HepG2 (cell line): ENCODE measurements around the gene PRDM12. TPM values are rescaled to one million over a fixed set of nuclear protein-coding genes. Genes with fewer than 3 reads are reported as not detected.
A peak's percentile ranks its signal among the peaks of the same experiment; 100 is the strongest.

ENCODE experiments used
- CHCHD3 ChIP-seq: sonication (generic); formaldehyde crosslinking; IDR thresholded peaks from 2 replicates; pipeline ENCODE4 v1.8.0; 2022; ENCODE audit warnings: mild to moderate bottlenecking, missing genetic modification reagents, moderate library complexity
- DR1 ChIP-seq: sonication (generic); formaldehyde crosslinking; IDR thresholded peaks from 2 replicates; pipeline ENCODE4 v1.8.0; 2021; ENCODE audit warnings: mild to moderate bottlenecking, missing genetic modification reagents, inconsistent platforms
- FOSL2 ChIP-seq: sonication (generic); formaldehyde crosslinking; IDR thresholded peaks from 2 replicates; pipeline ENCODE4 v1.4.0; 2020; ENCODE audit warnings: missing genetic modification reagents
- NFKB2 ChIP-seq: sonication (generic); formaldehyde crosslinking; IDR thresholded peaks from 2 replicates; pipeline ENCODE4 v1.4.0; 2020; ENCODE audit warnings: missing genetic modification reagents, borderline replicate concordance
- NONO ChIP-seq, 2 experiments: fragments of 450-650 bp in 1 of 2; sonication (generic) in 1 of 2; formaldehyde crosslinking in 1 of 2; IDR thresholded peaks in 1 of 2; conservative IDR thresholded peaks in 1 of 2; 2 replicates each; pipeline versions ENCODE4 v1.6.1 to v1.8.0; 2017 to 2022; ENCODE audit warnings: mild to moderate bottlenecking in 1 of 2, missing genetic modification reagents in 1 of 2, moderate library complexity in 1 of 2
- POGZ ChIP-seq: sonication (generic); formaldehyde crosslinking; IDR thresholded peaks from 2 replicates; pipeline ENCODE4 v1.4.0; 2020; ENCODE audit warnings: mild to moderate bottlenecking, missing genetic modification reagents
- POLR2A ChIP-seq, 2 experiments: IDR thresholded peaks; 2 replicates each; pipeline ENCODE4 v1.6.1; 2011; ENCODE audit warnings: low read depth in 2 of 2, low read length in 2 of 2, mild to moderate bottlenecking in 1 of 2, moderate library complexity in 1 of 2; ENCODE audit not compliant: insufficient read depth in 1 of 2
- PRMT3 ChIP-seq: sonication (generic); formaldehyde crosslinking; IDR thresholded peaks from 2 replicates; pipeline ENCODE4 v1.8.1; 2022; ENCODE audit warnings: low read depth, mild to moderate bottlenecking, moderate library complexity, missing genetic modification reagents, borderline replicate concordance
- SMC3 ChIP-seq: IDR thresholded peaks from 2 replicates; pipeline ENCODE4 v1.6.1; 2011; ENCODE audit warnings: low read length, improper control_type of control experiment
- SNRNP70 ChIP-seq: fragments of 200-400 bp; formaldehyde crosslinking; IDR thresholded peaks from 2 replicates; pipeline ENCODE4 v1.6.1; 2017; ENCODE audit warnings: mild to moderate bottlenecking, low read depth, low read length, moderate library complexity
- SOX13 ChIP-seq, 3 experiments: fragments of 450-650 bp in 1 of 3; sonication (generic) in 1 of 3; formaldehyde crosslinking in 1 of 3; IDR thresholded peaks in 2 of 3; conservative IDR thresholded peaks in 1 of 3; 2 replicates each; pipeline versions ENCODE4 v1.5.0 to v1.6.1; 2016 to 2020; ENCODE audit warnings: antibody characterized with exemption in 1 of 3, mild to moderate bottlenecking in 1 of 3, missing compliant biosample characterization in 1 of 3, missing genetic modification reagents in 1 of 3, moderate library complexity in 1 of 3
- XRCC5 ChIP-seq: fragments of 200-400 bp; formaldehyde crosslinking; optimal IDR thresholded peaks from 2 replicates; pipeline ENCODE3; 2017; ENCODE audit warnings: mild to moderate bottlenecking, low read length
- YEATS2 ChIP-seq: sonication (generic); formaldehyde crosslinking; IDR thresholded peaks from 2 replicates; pipeline ENCODE4 v1.4.0; 2020; ENCODE audit warnings: missing genetic modification reagents, borderline replicate concordance
- ZBTB3 ChIP-seq: sonication (generic); formaldehyde crosslinking; IDR thresholded peaks from 2 replicates; pipeline ENCODE4 v1.4.0; 2020; ENCODE audit warnings: low read depth, mild to moderate bottlenecking, moderate library complexity, missing genetic modification reagents, borderline replicate concordance
- ZEB1 ChIP-seq: IDR thresholded peaks from 2 replicates; pipeline ENCODE4 v1.6.1; 2012; ENCODE audit warnings: mild to moderate bottlenecking, low read depth, inconsistent platforms; ENCODE audit not compliant: insufficient replicate concordance
- ZNF552 ChIP-seq: sonication (generic); formaldehyde crosslinking; IDR thresholded peaks from 2 replicates; pipeline ENCODE4 v1.9.0; 2022; ENCODE audit warnings: missing genetic modification reagents, mild to moderate bottlenecking, borderline replicate concordance
- ZNF572 ChIP-seq: sonication (generic); formaldehyde crosslinking; IDR thresholded peaks from 2 replicates; pipeline ENCODE4 v1.5.1; 2020; ENCODE audit warnings: mild to moderate bottlenecking, missing genetic modification reagents
- polyA plus RNA-seq, 8 experiments: library from polyadenylated mRNA; depleted of rRNA in 3 of 8; stranded (reverse) in 7 of 8; unstranded in 1 of 8; fragments of >200 nt; fragmentation: Illumina TruSeq in 4 of 8; extraction: Trizol in 4 of 8; gene quantifications; 2 replicates each; pipeline versions ENCODE4 v1.2.1 to v1.2.3, GENCODE V29; 2011 to 2016; ENCODE audit warnings: low read depth in 4 of 8, missing spikeins in 1 of 8, mixed read lengths in 1 of 8; ENCODE audit not compliant: insufficient read depth in 1 of 8
- total RNA-seq, 5 experiments: library from RNA; depleted of rRNA; stranded (reverse); fragments of >200 nt; fragmentation: Illumina TruSeq; extraction: Trizol; gene quantifications; 2 replicates each; pipeline ENCODE4 v1.2.3, GENCODE V29; 2016; ENCODE audit warnings: low read depth in 1 of 5
- TF ChIP-seq, protein P1 (sequence below): sonication (generic); formaldehyde crosslinking; IDR thresholded peaks from 2 replicates; pipeline ENCODE4 v1.4.0; 2020; ENCODE audit warnings: missing genetic modification reagents, borderline replicate concordance
- TF ChIP-seq, protein P2 (sequence below): sonication (generic); formaldehyde crosslinking; IDR thresholded peaks from 2 replicates; pipeline ENCODE4 v1.5.0; 2020; ENCODE audit warnings: mild to moderate bottlenecking, missing genetic modification reagents, moderate library complexity
- TF ChIP-seq, protein P3 (sequence below): sonication (generic); formaldehyde crosslinking; IDR thresholded peaks from 2 replicates; pipeline ENCODE4 v1.4.0; 2020; ENCODE audit warnings: missing genetic modification reagents, mild to moderate bottlenecking, borderline replicate concordance
- TF ChIP-seq, protein P4 (sequence below): sonication (generic); formaldehyde crosslinking; IDR thresholded peaks from 2 replicates; pipeline ENCODE4 v1.4.0; 2020; ENCODE audit warnings: missing genetic modification reagents

Gene PRDM12
- total and polyA plus RNA-seq, 2 of the 13 experiments (the other 11 are each of a cell fraction or from before 2014, with no cell fraction given): 0.04 to 0.07 TPM

DNA sequence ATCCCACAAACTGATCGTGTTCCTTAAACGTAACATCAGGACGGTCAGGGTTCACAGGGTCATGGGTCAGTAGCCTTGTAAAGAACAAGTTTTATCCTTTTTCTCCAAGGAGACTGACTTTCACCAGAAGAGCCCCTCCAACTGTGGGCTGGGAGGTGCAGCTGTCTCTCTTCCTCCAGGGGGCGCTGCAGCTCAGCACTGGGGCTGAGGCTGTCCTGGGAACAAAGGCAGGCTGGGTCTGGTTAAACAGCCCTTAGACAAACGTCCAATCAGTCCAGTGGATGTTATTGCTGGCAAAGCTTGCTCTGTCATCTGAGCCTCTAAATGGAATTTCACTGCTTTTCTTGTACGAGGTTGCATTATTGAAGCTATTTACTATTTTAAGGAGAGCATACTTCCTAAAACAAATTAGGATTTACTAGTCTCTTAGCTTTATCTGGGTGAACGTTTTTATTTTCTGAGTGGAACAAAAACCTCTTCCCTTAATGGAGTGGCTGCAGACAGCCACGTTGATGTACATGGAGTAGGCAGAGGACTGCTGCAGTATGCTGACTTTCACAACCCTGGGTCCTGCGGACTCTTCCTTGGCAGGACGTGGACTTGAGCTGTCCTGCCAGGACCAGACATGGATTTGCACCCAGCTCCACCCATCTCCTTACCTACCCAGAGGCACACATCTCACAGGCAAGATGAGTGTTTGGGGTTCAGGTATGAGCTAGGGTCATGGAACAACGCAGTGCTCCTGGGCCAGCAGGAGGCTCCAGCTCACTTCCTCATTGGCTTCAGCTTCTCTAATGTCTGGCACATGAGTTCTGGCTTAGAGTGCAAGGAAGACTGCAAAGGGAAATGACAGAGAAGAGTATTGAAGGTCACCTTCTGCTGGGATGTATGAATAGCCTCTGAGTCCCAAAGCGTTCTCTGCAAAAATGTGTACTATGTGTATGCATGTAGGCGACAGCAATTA, 36.9 kb downstream of the PRDM12 start (continued):
- no peak for TF ChIP-seq DR1 (CRISPR knock-in tag)
- no peak for TF ChIP-seq SNRNP70
- TF ChIP-seq FOSL2 (CRISPR knock-in tag): 0 out of 2 replicates have a peak, but pooled peaks have one; percentile 14
- TF ChIP-seq ZBTB3 (CRISPR knock-in tag): no peak
- TF ChIP-seq NFKB2 (CRISPR knock-in tag): 0 out of 2 replicates have a peak, but pooled peaks have one; percentile 35
- peak; percentile 24; the same call in 1 of the 2 replicates for TF ChIP-seq YEATS2 (CRISPR knock-in tag)
- peak in 1 of 2 experiments; percentile 30; a peak in 1 of 4 replicates for TF ChIP-seq POLR2A (IDR thresholded peaks at IDR 0.05; ENCODE audit: insufficient read depth in 1 of 2, low read depth in 2 of 2, low read length in 2 of 2)
- no peak for TF ChIP-seq POGZ (CRISPR knock-in tag)
- TF ChIP-seq, protein P1, sequence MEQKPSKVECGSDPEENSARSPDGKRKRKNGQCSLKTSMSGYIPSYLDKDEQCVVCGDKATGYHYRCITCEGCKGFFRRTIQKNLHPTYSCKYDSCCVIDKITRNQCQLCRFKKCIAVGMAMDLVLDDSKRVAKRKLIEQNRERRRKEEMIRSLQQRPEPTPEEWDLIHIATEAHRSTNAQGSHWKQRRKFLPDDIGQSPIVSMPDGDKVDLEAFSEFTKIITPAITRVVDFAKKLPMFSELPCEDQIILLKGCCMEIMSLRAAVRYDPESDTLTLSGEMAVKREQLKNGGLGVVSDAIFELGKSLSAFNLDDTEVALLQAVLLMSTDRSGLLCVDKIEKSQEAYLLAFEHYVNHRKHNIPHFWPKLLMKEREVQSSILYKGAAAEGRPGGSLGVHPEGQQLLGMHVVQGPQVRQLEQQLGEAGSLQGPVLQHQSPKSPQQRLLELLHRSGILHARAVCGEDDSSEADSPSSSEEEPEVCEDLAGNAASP (CRISPR knock-in tag): no peak
- peak; percentile 90 for TF ChIP-seq XRCC5
- TF ChIP-seq, protein P2, sequence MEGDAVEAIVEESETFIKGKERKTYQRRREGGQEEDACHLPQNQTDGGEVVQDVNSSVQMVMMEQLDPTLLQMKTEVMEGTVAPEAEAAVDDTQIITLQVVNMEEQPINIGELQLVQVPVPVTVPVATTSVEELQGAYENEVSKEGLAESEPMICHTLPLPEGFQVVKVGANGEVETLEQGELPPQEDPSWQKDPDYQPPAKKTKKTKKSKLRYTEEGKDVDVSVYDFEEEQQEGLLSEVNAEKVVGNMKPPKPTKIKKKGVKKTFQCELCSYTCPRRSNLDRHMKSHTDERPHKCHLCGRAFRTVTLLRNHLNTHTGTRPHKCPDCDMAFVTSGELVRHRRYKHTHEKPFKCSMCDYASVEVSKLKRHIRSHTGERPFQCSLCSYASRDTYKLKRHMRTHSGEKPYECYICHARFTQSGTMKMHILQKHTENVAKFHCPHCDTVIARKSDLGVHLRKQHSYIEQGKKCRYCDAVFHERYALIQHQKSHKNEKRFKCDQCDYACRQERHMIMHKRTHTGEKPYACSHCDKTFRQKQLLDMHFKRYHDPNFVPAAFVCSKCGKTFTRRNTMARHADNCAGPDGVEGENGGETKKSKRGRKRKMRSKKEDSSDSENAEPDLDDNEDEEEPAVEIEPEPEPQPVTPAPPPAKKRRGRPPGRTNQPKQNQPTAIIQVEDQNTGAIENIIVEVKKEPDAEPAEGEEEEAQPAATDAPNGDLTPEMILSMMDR (CRISPR knock-in tag): peak; percentile 92
- TF ChIP-seq PRMT3 (CRISPR knock-in tag): no peak
- no peak for TF ChIP-seq ZEB1
- no peak for TF ChIP-seq ZNF552
- TF ChIP-seq NONO (IDR thresholded peaks at IDR 0.05): no peak
- TF ChIP-seq NONO (CRISPR knock-in tag; conservative IDR thresholded peaks at IDR 0.05): no peak
- TF ChIP-seq SOX13 (IDR thresholded peaks at IDR 0.05): no peak
- TF ChIP-seq SOX13 (CRISPR knock-in tag; conservative IDR thresholded peaks at IDR 0.05 in 1 of 2, IDR thresholded peaks at IDR 0.05 in 1 of 2): 0 out of 4 replicates have a peak, but pooled peaks of 1 of the 2 experiments have one; percentile 16
- no peak for TF ChIP-seq CHCHD3 (CRISPR knock-in tag)
- peak; percentile 67 for TF ChIP-seq SMC3
- TF ChIP-seq, protein P3, sequence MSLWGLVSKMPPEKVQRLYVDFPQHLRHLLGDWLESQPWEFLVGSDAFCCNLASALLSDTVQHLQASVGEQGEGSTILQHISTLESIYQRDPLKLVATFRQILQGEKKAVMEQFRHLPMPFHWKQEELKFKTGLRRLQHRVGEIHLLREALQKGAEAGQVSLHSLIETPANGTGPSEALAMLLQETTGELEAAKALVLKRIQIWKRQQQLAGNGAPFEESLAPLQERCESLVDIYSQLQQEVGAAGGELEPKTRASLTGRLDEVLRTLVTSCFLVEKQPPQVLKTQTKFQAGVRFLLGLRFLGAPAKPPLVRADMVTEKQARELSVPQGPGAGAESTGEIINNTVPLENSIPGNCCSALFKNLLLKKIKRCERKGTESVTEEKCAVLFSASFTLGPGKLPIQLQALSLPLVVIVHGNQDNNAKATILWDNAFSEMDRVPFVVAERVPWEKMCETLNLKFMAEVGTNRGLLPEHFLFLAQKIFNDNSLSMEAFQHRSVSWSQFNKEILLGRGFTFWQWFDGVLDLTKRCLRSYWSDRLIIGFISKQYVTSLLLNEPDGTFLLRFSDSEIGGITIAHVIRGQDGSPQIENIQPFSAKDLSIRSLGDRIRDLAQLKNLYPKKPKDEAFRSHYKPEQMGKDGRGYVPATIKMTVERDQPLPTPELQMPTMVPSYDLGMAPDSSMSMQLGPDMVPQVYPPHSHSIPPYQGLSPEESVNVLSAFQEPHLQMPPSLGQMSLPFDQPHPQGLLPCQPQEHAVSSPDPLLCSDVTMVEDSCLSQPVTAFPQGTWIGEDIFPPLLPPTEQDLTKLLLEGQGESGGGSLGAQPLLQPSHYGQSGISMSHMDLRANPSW (CRISPR knock-in tag): no peak
- TF ChIP-seq, protein P4, sequence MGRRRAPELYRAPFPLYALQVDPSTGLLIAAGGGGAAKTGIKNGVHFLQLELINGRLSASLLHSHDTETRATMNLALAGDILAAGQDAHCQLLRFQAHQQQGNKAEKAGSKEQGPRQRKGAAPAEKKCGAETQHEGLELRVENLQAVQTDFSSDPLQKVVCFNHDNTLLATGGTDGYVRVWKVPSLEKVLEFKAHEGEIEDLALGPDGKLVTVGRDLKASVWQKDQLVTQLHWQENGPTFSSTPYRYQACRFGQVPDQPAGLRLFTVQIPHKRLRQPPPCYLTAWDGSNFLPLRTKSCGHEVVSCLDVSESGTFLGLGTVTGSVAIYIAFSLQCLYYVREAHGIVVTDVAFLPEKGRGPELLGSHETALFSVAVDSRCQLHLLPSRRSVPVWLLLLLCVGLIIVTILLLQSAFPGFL: no peak
- no peak for TF ChIP-seq ZNF572 (CRISPR knock-in tag)
